ENCODE results near the gene CNNM1. TPM values are rescaled to one million over a fixed set of nuclear protein-coding genes. Genes with fewer than 3 reads are reported as not detected.

The CNNM1 gene
- total RNA-seq, 1 donor from 2014 or later: 0.14 TPM

DNA sequence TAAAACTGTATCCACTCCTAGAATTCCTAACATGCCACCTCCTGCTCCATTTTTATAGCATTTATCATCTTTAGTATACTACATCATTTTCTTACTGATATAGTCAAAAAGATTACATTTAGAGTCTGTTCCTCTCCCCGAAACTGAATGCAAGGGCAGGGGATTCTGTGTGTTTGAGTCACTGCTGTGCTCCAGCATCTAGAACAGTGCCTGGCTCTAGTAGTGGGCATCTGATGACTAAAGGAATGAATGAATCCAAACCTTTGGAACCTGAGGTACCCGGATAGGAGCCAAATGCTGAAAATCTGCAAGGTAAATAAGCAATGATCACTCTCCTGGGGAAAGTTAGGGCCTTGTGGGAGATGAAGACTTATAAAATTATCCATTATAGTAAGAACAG is 82.4 kb downstream of the CNNM1 start:
- intact Hi-C loops (cut with micrococcal nuclease): no loop called here

DNA sequence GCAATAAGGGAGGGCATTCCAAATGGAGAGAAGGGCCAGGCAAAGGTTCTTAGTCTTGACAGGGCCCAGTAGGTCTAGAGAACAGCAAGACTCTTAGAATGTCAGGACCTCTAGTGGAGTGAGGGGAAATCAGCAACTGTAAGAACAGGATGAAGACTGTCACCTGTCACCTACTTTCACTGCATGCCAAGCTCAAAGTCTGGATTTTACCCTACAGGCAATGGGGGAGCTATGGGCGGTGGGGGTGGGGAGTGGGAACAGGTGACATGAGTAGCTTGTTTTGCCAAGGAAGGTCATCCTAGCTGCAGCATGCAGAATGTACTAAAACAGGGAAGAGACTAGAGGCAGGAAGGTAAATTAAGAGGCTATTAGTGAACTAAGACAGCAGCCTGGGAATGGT is 82.9 kb downstream of the CNNM1 start:
- intact Hi-C loops (cut with micrococcal nuclease): no loop called here

DNA sequence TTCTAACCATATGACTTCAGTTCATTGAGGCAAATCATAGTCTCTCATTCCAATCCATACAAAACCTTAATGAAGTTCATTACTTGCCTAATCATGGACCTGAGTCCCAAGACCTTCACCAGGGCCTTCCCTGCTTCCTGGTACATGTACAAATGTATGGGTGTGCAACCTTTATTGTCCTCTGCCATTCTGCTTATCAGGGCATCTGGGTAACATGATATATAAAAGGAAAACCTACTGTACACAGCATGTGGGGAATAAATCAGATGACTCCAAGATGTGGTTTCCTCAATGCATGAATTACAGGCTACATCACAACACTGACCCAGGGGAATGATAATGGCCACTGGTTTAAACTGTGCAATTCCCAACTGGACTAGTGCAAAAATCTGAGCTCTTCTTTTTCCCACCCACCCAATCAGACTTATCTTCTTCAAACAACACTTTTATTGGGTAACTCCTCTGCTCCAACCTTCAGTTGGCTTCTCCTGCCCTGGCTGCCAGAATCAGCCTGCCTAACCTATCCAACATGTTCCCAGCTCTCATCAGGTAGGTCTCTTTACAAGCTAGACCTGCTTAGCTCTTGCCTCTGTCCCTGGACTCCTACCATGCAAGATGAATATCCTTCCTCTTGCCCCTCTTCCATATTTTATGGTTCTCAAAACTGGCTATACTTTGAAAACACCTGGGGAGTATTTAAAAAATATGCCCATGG is 89.9 kb downstream of the CNNM1 start:
- intact Hi-C loops (cut with micrococcal nuclease): no loop called here

DNA sequence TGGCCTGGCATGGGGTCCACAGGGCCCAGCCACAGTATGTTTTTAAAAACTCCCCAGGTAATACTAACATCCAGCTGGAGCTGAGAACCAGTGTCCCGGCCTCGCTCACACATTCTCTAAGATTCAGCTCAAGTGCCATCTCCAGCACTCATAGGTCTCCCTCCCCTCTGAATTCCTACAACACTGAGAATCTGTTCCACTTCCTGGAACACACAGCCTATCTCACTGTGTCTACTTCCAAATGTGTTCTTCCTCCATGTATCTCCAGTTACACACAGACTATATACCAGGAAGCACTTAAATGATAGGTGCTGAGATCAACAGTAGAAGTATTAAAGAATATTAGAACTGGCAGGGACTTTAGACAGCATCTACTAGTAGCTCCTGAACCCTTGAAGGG is 90.5 kb downstream of the CNNM1 start:
- intact Hi-C loops (cut with micrococcal nuclease): no loop called here

DNA sequence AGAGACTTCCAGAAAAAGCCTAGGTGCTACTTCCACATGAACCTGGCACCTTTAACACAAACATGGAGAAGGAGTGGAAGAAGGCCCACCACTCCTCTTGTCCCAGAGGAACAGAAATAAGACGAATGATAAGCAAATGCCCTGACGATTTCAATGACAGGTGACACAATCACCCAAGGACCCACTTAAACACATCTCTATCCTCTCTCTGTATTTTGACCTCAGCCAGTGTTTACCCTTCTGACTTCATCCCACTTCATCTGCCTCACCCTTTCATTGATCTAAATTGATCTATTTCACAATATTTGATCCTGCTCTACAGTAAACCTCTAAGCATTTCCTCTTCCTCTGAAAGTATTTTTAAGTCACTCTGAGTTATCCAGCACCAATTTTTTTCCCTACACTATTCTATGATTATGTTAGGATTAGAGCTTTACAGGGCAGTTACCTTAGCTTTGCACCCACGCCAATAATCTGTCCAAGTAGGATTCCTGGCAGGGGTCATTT is 92.1 kb downstream of the CNNM1 start:
- intact Hi-C loops (cut with micrococcal nuclease): no loop called here

DNA sequence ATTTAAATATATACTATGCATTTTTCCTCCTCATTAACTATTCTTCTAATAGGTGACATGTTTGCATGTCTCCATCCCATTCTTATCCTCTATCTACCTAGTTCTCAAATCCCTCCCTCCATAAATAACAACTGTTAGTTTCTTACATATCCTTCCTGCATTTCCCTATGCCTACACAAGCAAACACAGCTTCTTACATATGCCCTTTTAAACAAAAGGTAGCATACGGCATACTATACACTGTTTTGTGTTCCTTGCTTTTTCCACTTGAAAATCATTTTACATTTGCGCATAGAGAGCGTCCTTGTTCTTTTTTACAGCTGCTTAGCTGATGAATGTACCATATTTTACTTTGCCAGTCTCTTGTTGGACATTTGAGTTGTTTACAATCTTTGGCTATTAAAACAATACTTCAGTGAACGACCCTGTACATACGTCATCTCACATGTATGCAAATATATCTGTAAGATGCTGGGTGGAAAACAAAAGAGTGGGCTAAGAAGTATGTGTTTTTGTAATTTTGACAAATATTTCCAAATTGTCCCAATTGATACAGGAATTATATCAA is 93.5 kb downstream of the CNNM1 start:
- intact Hi-C loops (cut with micrococcal nuclease): no loop called here

DNA sequence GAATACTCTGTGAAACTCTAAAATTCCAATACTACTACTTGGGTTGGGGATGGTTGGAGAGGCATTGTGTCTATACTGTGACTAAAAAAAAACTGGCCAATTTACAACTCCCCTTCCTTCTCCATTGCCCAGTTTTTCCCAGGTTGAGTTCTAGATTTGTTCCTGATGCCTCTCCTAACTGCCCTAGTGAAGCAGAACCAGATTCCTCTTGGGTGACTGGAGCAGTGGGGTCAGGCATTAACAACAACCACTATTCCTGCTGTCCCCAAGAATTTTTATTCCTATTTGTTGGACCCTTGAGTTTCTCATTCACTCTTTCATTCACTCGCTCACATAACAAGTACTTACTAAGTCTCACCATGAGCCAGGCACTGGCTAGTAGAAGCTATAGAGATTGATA is 95.5 kb downstream of the CNNM1 start:
- intact Hi-C loops (cut with micrococcal nuclease): no loop called here

DNA sequence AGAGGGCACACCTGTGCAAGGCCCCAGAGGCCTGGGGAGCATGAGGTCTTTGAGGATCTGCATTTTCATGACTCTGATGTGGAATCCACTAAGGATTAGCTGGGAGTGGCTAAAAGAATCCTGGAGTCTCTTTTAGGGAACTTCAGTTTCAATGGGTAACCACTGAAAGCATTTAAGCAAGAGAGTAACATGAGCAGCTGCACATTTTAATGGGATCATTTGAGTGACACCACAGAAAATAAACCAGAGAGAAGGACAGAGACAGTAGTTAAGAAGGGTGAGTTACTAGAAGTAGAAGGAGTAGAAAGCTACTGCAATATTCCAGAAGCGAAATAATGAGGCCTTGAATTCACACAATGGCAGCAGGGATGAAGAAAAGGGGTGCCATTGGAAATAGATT is 96.0 kb downstream of the CNNM1 start:
- intact Hi-C loops (cut with micrococcal nuclease): no loop called here

DNA sequence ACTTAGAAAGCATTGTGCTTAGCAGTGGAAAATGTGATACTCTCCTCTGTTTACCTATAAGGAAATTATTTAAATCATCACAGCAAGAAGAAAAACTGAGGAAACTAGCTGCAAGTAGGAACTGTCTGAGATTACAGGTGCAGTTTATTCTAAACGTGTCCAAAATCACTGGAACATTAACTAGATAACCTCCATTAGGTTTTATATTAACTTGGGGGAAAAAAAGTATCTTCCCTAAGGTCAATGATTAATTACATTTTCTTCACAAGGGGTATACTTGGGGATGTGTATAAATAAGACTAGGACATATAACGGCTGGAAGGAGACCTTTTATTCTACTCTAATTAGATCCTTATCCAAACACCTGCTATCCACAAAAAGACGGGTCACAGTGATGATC is 97.5 kb downstream of the CNNM1 start:
- intact Hi-C loops (cut with micrococcal nuclease): no loop called here

DNA sequence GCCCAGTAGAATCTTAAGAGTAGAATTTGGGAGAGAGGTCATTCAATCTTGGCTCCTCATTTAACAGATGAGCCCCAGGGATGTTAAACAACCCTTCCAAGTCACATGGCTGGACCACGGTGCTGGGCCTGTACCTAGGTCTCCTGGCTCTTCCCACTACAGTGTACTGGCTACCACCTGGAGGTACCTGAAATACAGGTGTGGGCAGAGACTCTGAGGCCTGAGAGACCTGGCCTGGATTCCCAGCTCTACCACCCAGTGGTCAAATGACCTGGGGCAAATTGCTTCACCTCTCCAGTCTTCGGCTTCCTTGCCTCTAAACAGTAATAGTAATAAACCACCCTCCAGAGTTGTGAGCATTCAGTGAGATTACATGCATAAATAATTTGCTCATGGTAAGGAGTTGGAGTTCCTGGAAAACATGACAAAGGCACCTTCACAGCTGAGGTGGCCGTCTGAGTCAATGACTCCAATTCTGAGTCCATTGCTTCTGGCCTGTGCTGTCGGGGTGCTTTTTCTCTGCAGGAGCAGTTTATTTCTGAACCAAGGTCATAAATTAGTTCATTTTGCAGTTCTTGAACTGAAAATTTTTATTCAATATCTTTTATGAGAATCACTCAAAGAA is 98.5 kb downstream of the CNNM1 start:
- intact Hi-C loops (cut with micrococcal nuclease): no loop called here

DNA sequence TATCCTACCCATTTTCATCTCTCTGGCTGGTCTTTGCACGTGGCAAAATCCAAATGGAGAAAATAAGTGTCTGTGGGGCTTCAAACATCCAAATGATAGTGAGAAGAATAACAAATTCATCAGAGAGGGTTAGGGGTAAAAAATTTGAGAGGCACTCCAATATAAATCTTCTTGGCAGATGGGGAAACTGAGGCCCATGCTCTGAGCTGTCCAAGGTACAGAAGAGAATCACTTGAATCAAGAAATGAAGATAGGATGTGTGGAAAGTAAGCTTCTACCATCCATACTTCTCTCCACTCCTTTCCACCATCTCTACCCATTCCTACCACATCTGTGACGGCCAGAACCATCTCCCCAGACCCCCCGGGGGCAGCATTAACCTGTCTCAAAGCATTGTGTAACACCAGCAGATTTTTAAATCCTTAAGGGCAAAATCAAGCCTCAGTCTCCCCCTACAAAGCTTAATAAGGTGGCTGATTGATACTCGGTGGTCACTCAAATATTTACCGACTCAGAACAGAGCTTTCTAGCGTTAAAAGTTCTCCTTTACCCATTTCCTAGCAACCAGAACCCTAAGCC is 100.5 kb downstream of the CNNM1 start:
- intact Hi-C loops (cut with micrococcal nuclease): loop anchor here (1.0 to 5.0 kb wide), 6 partner anchors 37 to 982 kb away; partner anchors contain the start of genes COX15, CUTC, ENTPD7 and HPS1

DNA sequence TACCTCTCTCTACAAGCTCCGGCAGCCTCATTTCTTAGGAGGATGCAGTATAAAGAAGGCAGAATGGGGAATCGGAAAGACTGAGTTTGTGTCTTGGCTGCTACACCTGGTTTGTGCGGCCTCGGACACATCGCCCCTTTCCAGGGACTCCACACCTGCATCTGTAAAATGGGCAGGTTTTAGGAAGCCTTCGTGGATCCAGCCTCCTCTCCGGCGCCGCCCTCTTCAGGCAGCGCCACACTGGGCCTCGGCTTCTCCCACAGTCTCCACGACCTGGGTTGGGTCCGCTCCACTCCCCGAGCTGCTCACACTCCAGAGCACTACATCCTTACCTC is 100.9 kb downstream of the CNNM1 start:
- intact Hi-C loops (cut with micrococcal nuclease): loop anchor here (1.0 to 5.0 kb wide), 6 partner anchors 38 to 983 kb away; partner anchors contain the start of genes COX15, CUTC, ENTPD7 and HPS1

DNA sequence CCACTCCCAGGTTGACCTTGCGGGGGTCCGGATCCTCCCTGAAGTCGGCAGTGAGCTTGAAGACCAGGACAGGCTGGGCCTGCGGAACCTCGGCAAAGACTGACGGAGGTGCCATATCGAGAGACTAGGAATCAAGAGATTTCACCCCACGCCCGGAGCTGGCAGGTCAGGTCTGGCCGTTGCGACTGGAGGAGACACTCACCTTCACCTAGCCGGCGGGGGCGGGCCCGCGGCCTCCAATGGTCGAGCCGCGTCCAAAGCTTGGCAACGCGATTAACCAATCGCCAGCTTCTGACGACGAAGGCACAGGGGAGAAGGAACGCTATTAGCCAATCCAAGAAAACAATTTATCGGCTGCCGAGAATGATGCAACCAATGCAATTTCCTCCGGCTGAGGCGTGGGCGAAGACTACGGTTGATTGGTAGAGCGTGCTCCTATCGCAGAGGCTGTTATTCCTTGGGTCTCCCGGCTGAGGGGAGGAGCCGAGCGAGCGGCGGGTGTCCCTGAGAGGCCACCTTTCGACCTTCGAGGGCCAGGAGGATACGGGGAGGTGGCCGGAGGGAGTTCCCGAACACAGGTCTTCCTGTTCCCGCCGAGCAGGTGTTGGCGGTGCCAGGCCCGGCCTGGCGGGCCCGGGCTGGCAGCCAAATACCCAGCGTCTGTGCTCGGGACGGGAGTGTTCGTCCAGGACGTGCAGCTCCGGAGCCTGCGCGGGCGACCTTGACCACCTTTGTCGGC is 101.5 kb downstream of the CNNM1 start, which contains the start of gene GOT1:
Gene GOT1 (minus strand): TSS at position 174 of the 739 bp plus-strand sequence. CDS start 59 bp downstream, at position 115.
- intact Hi-C loops (cut with micrococcal nuclease): loop anchor here (1.0 to 5.0 kb wide), 6 partner anchors 38 to 983 kb away; partner anchors contain the start of genes COX15, CUTC, ENTPD7 and HPS1

DNA sequence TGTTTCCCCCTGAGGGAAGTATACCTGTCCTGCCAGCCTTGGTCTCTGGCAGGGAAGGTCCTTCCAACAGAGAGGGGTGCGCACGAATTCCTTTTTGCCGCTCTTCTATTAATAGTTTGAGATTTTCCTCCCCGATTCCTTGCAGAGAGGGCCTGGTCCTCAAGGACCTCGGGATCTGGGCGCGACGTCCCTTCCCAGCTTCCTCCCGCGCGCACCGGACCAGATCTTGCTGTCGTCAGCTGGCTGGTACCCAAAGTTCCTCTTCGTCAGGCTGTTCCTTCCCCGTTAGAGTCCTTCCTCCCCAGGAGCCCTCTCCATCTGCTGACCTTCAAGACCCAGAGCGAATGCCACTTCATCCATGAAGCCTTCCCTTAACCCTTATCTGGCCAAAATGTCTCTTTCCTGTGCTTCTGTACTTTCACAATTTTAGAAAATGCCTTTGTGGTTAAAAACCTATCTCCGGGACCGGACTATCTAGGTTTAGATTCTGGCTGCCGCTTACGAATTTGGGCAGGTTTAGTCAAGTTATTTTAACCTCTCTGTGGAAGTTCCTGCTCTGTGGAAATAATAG is 102.1 kb downstream of the CNNM1 start:
- intact Hi-C loops (cut with micrococcal nuclease): loop anchor here (5.0 kb wide), 2 partner anchors 106 to 984 kb away; partner anchors contain the start of gene HPS1

DNA sequence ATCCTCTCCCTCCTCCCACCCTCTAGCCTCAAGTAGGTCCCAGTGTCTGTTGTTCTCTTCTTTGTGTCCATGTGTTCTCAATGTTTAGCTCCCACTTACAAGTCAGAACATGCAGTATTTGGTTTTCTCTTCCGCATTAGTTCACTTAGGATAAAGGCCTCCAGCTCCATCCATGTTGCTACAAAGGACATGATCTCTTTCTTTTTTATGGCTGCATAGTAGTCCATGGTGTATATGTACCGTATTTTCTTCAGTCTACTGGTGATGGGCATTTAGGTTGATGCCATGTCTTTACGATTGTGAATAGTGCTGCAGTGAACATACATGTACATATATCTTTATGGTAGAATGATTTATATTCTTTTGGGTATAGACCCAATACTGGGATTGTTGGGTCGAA is 102.9 kb downstream of the CNNM1 start:
- intact Hi-C loops (cut with micrococcal nuclease): loop anchor here (5.0 kb wide), 2 partner anchors 105 to 985 kb away; partner anchors contain the start of gene HPS1

DNA sequence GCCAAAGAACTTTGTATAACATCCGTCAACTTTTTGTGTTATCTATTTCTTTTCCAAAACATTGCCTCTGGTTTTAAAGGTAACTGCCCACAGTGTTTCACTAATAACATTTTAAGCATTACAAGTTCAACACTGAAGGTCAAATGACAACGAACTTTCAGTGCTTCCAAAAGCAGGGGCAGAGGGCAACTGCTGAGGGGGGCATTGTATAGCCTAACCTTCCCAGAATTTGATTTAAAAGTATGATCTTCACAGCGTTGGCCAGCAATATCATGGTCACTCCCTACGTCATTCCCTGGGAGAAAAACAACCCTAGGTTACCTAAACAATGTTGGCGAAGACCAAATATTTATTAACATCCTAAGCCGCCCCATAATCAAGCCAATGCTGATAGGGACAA is 103.7 kb downstream of the CNNM1 start:
- intact Hi-C loops (cut with micrococcal nuclease): loop anchor here (5.0 kb wide), 2 partner anchors 104 to 986 kb away; partner anchors contain the start of gene HPS1

DNA sequence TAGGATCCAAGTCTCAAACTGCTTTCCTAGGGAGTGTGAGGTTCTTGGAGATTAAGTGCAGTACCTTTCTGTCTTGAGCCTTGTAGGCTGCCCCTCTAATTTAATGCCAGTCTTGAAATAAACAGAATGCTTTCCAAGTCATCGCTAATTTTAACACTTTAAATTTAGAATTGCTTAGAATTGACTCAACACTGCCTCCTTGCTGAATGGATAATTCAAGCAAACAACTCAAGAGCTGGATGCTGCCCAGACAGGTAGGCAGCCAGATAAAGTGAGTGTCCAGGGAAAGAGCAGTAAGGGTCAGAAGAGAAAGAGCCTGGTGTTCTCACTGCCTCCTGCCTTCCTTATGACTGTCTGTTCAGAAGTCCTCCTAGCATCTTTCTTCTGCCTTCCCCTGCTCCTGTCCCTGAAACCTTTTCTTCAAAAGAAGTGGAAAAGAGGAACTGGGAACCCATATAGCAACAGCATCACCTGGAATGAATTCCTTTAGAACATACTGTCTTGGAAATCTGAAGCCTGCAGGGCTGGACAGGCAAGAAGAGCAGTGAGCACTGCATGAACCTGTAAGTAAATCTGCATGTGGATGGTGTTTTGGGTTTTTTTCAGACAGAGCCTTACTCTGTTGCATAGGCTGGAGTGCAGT is 104.3 kb downstream of the CNNM1 start:
- intact Hi-C loops (cut with micrococcal nuclease): loop anchor here (5.0 kb wide), 2 partner anchors 104 to 986 kb away; partner anchors contain the start of gene HPS1

DNA sequence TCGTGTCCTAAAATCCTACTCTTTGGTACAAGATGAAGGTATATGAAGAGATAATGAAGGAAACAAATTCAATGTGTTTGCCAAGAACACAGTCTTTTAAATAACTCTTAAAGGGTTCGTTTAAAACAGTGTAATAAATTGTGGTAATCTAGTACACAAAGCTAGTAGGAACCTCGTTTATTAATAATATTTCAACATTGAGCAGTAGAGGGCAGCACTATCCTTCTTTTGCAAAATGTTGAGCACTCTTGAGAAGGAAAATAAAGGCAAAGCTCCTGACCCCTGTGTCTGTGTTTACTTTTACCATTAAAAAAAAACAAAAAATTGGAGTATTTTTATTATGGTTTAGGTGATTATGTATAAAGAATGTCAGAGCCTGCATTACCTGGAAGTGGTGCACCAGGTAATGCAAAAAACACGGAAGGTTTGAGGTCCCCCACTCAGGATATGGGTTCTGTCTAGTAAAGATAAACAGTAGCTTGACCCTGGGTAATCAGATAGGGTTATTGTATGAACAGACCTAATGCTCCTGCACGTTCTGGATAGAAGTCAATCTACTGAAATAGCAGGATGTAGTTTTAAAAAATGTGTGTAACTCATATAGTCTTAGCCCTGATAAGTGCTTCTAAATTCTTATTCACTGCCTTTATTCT is 107.0 kb downstream of the CNNM1 start:
- intact Hi-C loops (cut with micrococcal nuclease): loop anchor here (1.0 to 5.0 kb wide), 2 partner anchors 176 to 276 kb away; no protein-coding TSS in a partner anchor

DNA sequence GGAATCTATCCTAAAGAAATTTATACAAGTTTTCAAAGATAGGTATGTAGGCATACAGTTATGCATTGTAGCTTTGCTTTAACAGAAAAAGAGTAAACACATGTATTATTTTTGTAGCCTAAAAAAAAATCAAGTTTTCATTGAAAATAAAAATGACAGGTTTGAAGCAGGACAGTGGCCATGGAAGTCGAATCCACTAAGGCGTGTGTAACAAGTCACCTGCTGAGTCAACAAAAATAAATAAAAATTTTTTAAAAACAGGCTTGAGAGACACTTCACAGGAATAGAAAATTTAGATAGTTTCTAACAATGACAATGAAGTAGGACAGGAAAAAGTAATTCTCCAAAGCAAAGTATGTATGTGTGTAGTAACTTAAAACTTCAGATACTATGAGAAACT is 109.7 kb downstream of the CNNM1 start:
- intact Hi-C loops (cut with micrococcal nuclease): loop anchor here (5.0 kb wide), 1 partner anchor 273 kb away; no protein-coding TSS in a partner anchor

All from T-helper 2 cell treated with Interferon-gamma antibody and Interleukin-4, amounts not matched to agents 100 ng/mL and 5 ng/mL, for 36 hours (primary cell).